GM23338 (cell line): Measurements from ENCODE around the gene IDUA.

Experiments
- CTCF ChIP-seq, 2 experiments: fragments of 200-600 bp in 1 of 2; sonication (generic) in 1 of 2; conservative IDR thresholded peaks; 2 replicates each; pipeline versions ENCODE4 v1.5.1 to v1.6.1; 2016 to 2017; ENCODE audit warnings: antibody characterized with exemption in 2 of 2, low read depth in 2 of 2, mild to moderate bottlenecking in 2 of 2, moderate library complexity in 1 of 2
- EZH2 ChIP-seq: fragments of 200-600 bp; sonication (generic); IDR thresholded peaks from one replicate; pipeline ENCODE4 v1.8.0; 2017; ENCODE audit warnings: antibody characterized with exemption, mild to moderate bottlenecking, low read depth; ENCODE audit not compliant: unreplicated experiment
- POLR2AphosphoS5 ChIP-seq: IDR thresholded peaks from 2 replicates; pipeline ENCODE4 v1.6.1; 2016; ENCODE audit warnings: antibody characterized with exemption, low read depth

- no peak for TF ChIP-seq POLR2AphosphoS5
- TF ChIP-seq CTCF (conservative IDR thresholded peaks at IDR 0.05; ENCODE audit: low read depth in 2 of 2), result no peak
- no peak for TF ChIP-seq EZH2
Measured at GRCh38 chr4:967113-968104, 19.4 kb upstream of the IDUA start.
